SK-N-SH (cell line): ENCODE measurements around the gene GATAD2A. TPM values are rescaled to one million over a fixed set of nuclear protein-coding genes. Genes with fewer than 3 reads are reported as not detected.

Source experiments
- CTCF ChIA-PET: fragments of 300-600, 350-600 bp; formaldehyde crosslinking; extraction: SDS; loops from one replicate; lab custom pipeline; 2021; lab: Yijun Ruan, JAX
- POLR2A ChIA-PET: fragments of 350-600 bp; sonication (Branson Sonifier 250); formaldehyde crosslinking; extraction: SDS; loops from one replicate; lab custom pipeline; 2020; ENCODE audit warnings: antibody characterized with exemption, inconsistent platforms; lab: Yijun Ruan, JAX
- DNase-seq: peaks from one replicate; pipeline ENCODE4 v3.0.0; 2012
- H2AFZ ChIP-seq: fragments of 200-600 bp; sonication (generic); 2 replicates; pipeline ENCODE4 v1.8.1; 2016; ENCODE audit warnings: antibody characterized with exemption, mild to moderate bottlenecking, low read depth
- H3F3A ChIP-seq: fragments of 200-600 bp; sonication (generic); replicated peaks from 2 replicates; pipeline ENCODE3; 2016; ENCODE audit warnings: antibody characterized with exemption, mild to moderate bottlenecking; ENCODE audit not compliant: insufficient read depth
- H3K27ac ChIP-seq, 2 experiments: fragments of 200-500 bp in 1 of 2; fragments of 200-600 bp in 1 of 2; sonication (Bioruptor generic) in 1 of 2; sonication (generic), shearing (Covaris generic) in 1 of 2; 2 replicates each; pipeline versions ENCODE4 v1.5.1 to v1.6.1; 2014 to 2016; ENCODE audit warnings: low read depth in 2 of 2, inconsistent platforms in 1 of 2, low read length in 1 of 2, mild to moderate bottlenecking in 1 of 2, mixed read lengths in 1 of 2
- H3K27me3 ChIP-seq: fragments of 200-600 bp; sonication (generic), shearing (Covaris generic); 2 replicates; pipeline ENCODE4 v1.6.1; 2016; ENCODE audit warnings: mixed run types; ENCODE audit not compliant: insufficient read depth
- H3K36me3 ChIP-seq, 2 experiments: fragments of 200-500 bp in 1 of 2; fragments of 200-600 bp in 1 of 2; sonication (Bioruptor generic) in 1 of 2; sonication (generic) in 1 of 2; replicated peaks in 1 of 2; 2 replicates each; pipeline versions ENCODE3 to v1.5.1; 2014 to 2016; ENCODE audit warnings: low read length in 1 of 2, mild to moderate bottlenecking in 1 of 2; ENCODE audit not compliant: insufficient read depth in 2 of 2, control insufficient read depth in 1 of 2
- H3K4me1 ChIP-seq, 2 experiments: fragments of 200-500 bp in 1 of 2; fragments of 200-600 bp in 1 of 2; sonication (Bioruptor generic) in 1 of 2; sonication (generic), shearing (Covaris generic) in 1 of 2; 2 replicates each; pipeline versions ENCODE4 v1.5.1 to v1.6.1; 2014 to 2016; ENCODE audit warnings: low read depth in 1 of 2, low read length in 1 of 2, mixed run types in 1 of 2; ENCODE audit not compliant: insufficient read depth in 2 of 2, control insufficient read depth in 1 of 2
- H3K4me2 ChIP-seq: fragments of 200-600 bp; sonication (generic), shearing (Covaris generic); 2 replicates; pipeline ENCODE4 v1.6.1; 2017; ENCODE audit warnings: mixed run types
- H3K4me3 ChIP-seq, 2 experiments: fragments of 200-500 bp in 1 of 2; fragments of 200-600 bp in 1 of 2; sonication (Bioruptor generic) in 1 of 2; sonication (generic), shearing (Covaris generic) in 1 of 2; 2 replicates each; pipeline versions ENCODE4 v1.5.1 to v1.8.1; 2014 to 2016; ENCODE audit warnings: low read depth in 2 of 2, inconsistent platforms in 1 of 2, low read length in 1 of 2, mild to moderate bottlenecking in 1 of 2, mixed read lengths in 1 of 2, moderate library complexity in 1 of 2
- H3K79me2 ChIP-seq: fragments of 200-600 bp; sonication (generic); 2 replicates; pipeline ENCODE4 v1.8.1; 2017; ENCODE audit warnings: mild to moderate bottlenecking; ENCODE audit not compliant: insufficient read depth
- H3K9ac ChIP-seq: fragments of 200-600 bp; sonication (generic); 2 replicates; pipeline ENCODE4 v1.6.1; 2017; ENCODE audit warnings: mixed run types
- H3K9me2 ChIP-seq: fragments of 200-600 bp; sonication (generic); 2 replicates; pipeline ENCODE4 v1.6.1; 2017; ENCODE audit warnings: mixed run types
- H3K9me3 ChIP-seq: fragments of 200-600 bp; sonication (generic); 2 replicates; pipeline ENCODE4 v1.6.1; 2017; ENCODE audit warnings: mixed run types, mild to moderate bottlenecking, moderate library complexity
- H4K20me1 ChIP-seq: fragments of 200-600 bp; sonication (generic); 2 replicates; pipeline ENCODE4 v1.6.1; 2017; ENCODE audit warnings: mild to moderate bottlenecking, mixed run types; ENCODE audit not compliant: insufficient read depth
- EP300 ChIP-seq, 2 experiments: IDR thresholded peaks; 2 replicates each; pipeline versions ENCODE4 v1.4.0 to v1.6.1; 2012; ENCODE audit warnings: borderline replicate concordance in 1 of 2, low read depth in 1 of 2, low read length in 1 of 2
- EZH2phosphoT487 ChIP-seq: fragments of 200-600 bp; sonication (generic); IDR thresholded peaks from 2 replicates; pipeline ENCODE4 v1.6.1; 2017; ENCODE audit warnings: low read depth, mixed run types, mild to moderate bottlenecking, antibody characterized with exemption, moderate library complexity, borderline replicate concordance
- FOSL2 ChIP-seq: IDR thresholded peaks from 2 replicates; pipeline ENCODE4 v1.4.0; 2012; ENCODE audit warnings: low read depth, mild to moderate bottlenecking, moderate library complexity, borderline replicate concordance
- FOXM1 ChIP-seq: IDR thresholded peaks from 2 replicates; pipeline ENCODE4 v1.4.0; 2012; ENCODE audit warnings: low read depth, mild to moderate bottlenecking
- GATA2 ChIP-seq: sonication (generic); formaldehyde crosslinking; IDR thresholded peaks from 2 replicates; pipeline ENCODE4 v1.5.0; 2020; ENCODE audit warnings: mild to moderate bottlenecking, missing genetic modification reagents
- MAX ChIP-seq: IDR thresholded peaks from 2 replicates; pipeline ENCODE4 v1.4.0; 2012; ENCODE audit warnings: low read depth
- MEF2A ChIP-seq: IDR thresholded peaks from 2 replicates; pipeline ENCODE4 v1.4.0; 2012; ENCODE audit warnings: low read depth, borderline replicate concordance
- RAD21 ChIP-seq: IDR thresholded peaks from 2 replicates; pipeline ENCODE4 v1.6.1; 2012; ENCODE audit warnings: mild to moderate bottlenecking, low read length
- RXRA ChIP-seq: IDR thresholded peaks from 2 replicates; pipeline ENCODE4 v1.4.0; 2012; ENCODE audit warnings: low read depth, mild to moderate bottlenecking, borderline replicate concordance
- SIN3A ChIP-seq: IDR thresholded peaks from 2 replicates; pipeline ENCODE4 v1.6.1; 2012; ENCODE audit warnings: low read depth, mild to moderate bottlenecking, low read length, moderate library complexity, borderline replicate concordance
- TAF1 ChIP-seq: IDR thresholded peaks from 2 replicates; pipeline ENCODE4 v1.6.1; 2012; ENCODE audit warnings: low read depth, mild to moderate bottlenecking, low read length, moderate library complexity, borderline replicate concordance
- YY1 ChIP-seq: IDR thresholded peaks from 2 replicates; pipeline ENCODE4 v1.4.0; 2012; ENCODE audit warnings: low read depth, mild to moderate bottlenecking
- WGBS: methylation state at CpG from one replicate; pipeline ENCODE4 v1.1.6; 2017; ENCODE audit warnings: low lambda C conversion rate; 5-methylcytosine and 5-hydroxymethylcytosine counted together
- polyA plus RNA-seq, 3 experiments: library from polyadenylated mRNA; depleted of rRNA; stranded (reverse); fragments of >200 nt; gene quantifications; 2 replicates each; pipeline ENCODE4 v1.2.3, GENCODE V29; 2012

The GATAD2A gene
- polyA plus RNA-seq, 1 of the 3 experiments (the other 2 are of a cell fraction), result 36.6 TPM

DNA sequence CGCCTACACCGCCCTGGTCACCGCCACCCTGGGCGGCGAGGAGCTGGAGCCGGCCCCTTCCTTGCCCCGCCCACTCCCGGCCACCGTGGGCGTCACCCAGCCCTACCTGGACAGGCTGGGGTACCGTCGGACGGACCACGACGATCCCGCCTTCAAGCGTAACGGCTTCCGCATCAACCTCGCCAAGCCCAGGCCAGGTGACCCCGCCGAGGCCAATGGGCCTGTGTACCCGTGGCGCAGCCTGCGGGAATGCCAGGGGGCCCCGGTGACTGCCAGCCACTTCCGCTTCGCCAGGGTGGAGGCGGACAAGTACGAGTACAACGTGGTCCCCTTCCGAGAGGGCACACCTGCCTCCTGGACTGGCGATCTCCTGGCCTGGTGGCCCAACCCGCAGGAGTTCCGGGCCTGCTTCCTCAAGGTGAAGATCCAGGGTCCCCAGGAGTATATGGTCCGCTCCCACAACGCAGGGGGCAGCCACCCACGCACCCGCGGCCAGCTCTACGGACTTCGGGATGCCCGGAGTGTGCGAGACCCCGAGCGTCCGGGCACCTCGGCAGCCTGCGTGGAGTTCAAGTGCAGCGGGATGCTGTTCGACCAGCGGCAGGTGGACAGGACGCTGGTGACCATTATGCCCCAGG lies 139.6 kb downstream of the GATAD2A start:
- 91% methylated on average over 36 of the region's 53 CpGs for WGBS
- no peak overlapping the region for H3K27ac ChIP-seq

DNA sequence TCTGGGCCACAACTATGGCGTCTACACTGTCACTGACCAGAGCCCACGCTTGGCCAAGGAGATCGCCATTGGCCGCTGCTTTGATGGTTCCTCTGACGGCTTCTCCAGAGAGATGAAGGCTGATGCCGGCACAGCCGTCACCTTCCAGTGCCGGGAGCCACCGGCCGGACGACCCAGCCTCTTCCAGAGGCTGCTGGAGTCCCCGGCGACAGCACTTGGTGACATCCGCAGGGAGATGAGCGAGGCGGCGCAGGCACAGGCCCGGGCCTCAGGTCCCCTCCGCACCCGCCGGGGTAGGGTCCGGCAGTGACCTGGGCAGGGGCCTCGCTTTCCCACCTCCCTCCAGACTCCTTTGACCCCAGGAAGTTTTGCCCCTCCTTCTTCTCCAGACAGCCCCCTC lies 140.2 kb downstream of the GATAD2A start:
- H3K4me3 ChIP-seq, result no peak overlapping the region
- H4K20me1 ChIP-seq, result no peaks in the 10 kb centered on the region
- H2AFZ ChIP-seq, result no peak overlapping the region
- H3K4me2 ChIP-seq, result no peak overlapping the region
- no peak overlapping the region for H3K27ac ChIP-seq
- H3K9ac ChIP-seq, result no peak overlapping the region
- no peaks in the 10 kb centered on the region for H3K27me3 ChIP-seq
- H3K36me3 ChIP-seq, result no peaks in the 10 kb centered on the region
- WGBS, result 91% methylated on average over 11 of the region's 23 CpGs
- no peaks in the 10 kb centered on the region for H3K9me2 ChIP-seq
- H3F3A ChIP-seq, result no peaks in the 10 kb centered on the region
- CTCF ChIA-PET, result interaction anchor here (0.8 to 15.7 kb wide), 4 partner anchors 9 to 98 kb away, joined by 3 to 258 read pairs (median 6); partner anchors contain the start of genes CILP2 and YJEFN3
- peaks cover 0 to 24% of the 10 kb centered on the region in 2 experiments; a peak in 1 of 4 replicates for H3K4me1 ChIP-seq
- TF ChIP-seq RXRA (no peak), EZH2phosphoT487 (no peak), YY1 (no peak), TAF1 (no peak), RAD21 (no peak)
- TF ChIP-seq, all 33 proteins: peak for 0
- no peak for DNase-seq
- POLR2A ChIA-PET, result no interaction called here
- H3K9me3 ChIP-seq, result no peaks in the 10 kb centered on the region
- no peaks in the 10 kb centered on the region for H3K79me2 ChIP-seq

More for the DNA sequence above, 139.6 kb downstream of the GATAD2A start:
- no peaks in the 10 kb centered on the region for H3K9me2 ChIP-seq
- TF ChIP-seq MEF2A (no peak), FOXM1 (no peak), GATA2 (CRISPR knock-in tag) (no peak), MAX (no peak), EP300 (IDR thresholded peaks at IDR 0.05; ENCODE audit: borderline replicate concordance in 1 of 2, low read depth in 1 of 2, low read length in 1 of 2) (no peak), FOSL2 (no peak), SIN3A (no peak)
- H3K9ac ChIP-seq, result no peak overlapping the region
- DNase-seq, result no peak
- no peaks in the 10 kb centered on the region for H3K27me3 ChIP-seq
- peaks cover 0 to 26% of the 10 kb centered on the region in 2 experiments; a peak in 1 of 4 replicates for H3K4me1 ChIP-seq
- no peaks in the 10 kb centered on the region for H3K36me3 ChIP-seq
- POLR2A ChIA-PET, result no interaction called here
- H4K20me1 ChIP-seq, result no peaks in the 10 kb centered on the region
- H3K4me3 ChIP-seq, result no peak overlapping the region
- H3K9me3 ChIP-seq, result no peaks in the 10 kb centered on the region
- no peaks in the 10 kb centered on the region for H3F3A ChIP-seq
- H3K79me2 ChIP-seq, result no peaks in the 10 kb centered on the region
- CTCF ChIA-PET, result interaction anchor here (0.8 to 2.0 kb wide), 2 partner anchors 9 to 13 kb away, joined by 4 to 8 read pairs; no protein-coding TSS in a partner anchor
- H2AFZ ChIP-seq, result no peak overlapping the region
- no peak overlapping the region for H3K4me2 ChIP-seq
